HFFc6 (cell line): Measurements from ENCODE around the gene POTEB3. TPM values are rescaled to one million over a fixed set of nuclear protein-coding genes. Genes with fewer than 3 reads are reported as not detected.
"Not testable (repeated sequence)": the region's sequence is repeated elsewhere in the genome, so short reads cannot be mapped to it uniquely, and the experiment has no call there.

Source experiments
- DNase-seq: peaks from one replicate; pipeline ENCODE4 v3.0.0-alpha.2; 2018
- H3K27ac Mint-ChIP-seq: 2 replicates; pipeline ENCODE4 v1.8.0; 2020; ENCODE audit warnings: mild to moderate bottlenecking, mixed read lengths
- H3K27me3 Mint-ChIP-seq: 2 replicates; pipeline ENCODE4 v1.8.0; 2021; ENCODE audit warnings: mild to moderate bottlenecking, moderate library complexity, mixed read lengths; ENCODE audit not compliant: insufficient read depth
- H3K36me3 Mint-ChIP-seq: 2 replicates; pipeline ENCODE4 v1.8.0; 2021; ENCODE audit warnings: low read depth, mixed read lengths
- H3K4me1 Mint-ChIP-seq: 2 replicates; pipeline ENCODE4 v1.8.0; 2020; ENCODE audit warnings: low read depth, mixed read lengths
- H3K4me3 Mint-ChIP-seq: 2 replicates; pipeline ENCODE4 v1.8.0; 2020; ENCODE audit warnings: mild to moderate bottlenecking, moderate library complexity, mixed read lengths
- H3K9me3 Mint-ChIP-seq: 2 replicates; pipeline ENCODE4 v1.8.0; 2020; ENCODE audit warnings: mild to moderate bottlenecking, mixed read lengths
- long read RNA-seq: library from polyadenylated mRNA; unstranded; transcript quantifications from one replicate; pipeline ENCODE4 v2.0.0, GENCODE V29; 2019
- total RNA-seq, 6 experiments: library from RNA; stranded (reverse); fragmentation: NEBNext Ultra II Directional; extraction: Animal tissue kit (Norgen Biotek cat#: 25700); gene quantifications; 2 replicates in 1 of 6; 3 replicates in 5 of 6; pipeline ENCODE4 v1.2.3, GENCODE V29; 2021

Gene POTEB3
- not detected for total RNA-seq
- long read RNA-seq, result 0 reads

DNA sequence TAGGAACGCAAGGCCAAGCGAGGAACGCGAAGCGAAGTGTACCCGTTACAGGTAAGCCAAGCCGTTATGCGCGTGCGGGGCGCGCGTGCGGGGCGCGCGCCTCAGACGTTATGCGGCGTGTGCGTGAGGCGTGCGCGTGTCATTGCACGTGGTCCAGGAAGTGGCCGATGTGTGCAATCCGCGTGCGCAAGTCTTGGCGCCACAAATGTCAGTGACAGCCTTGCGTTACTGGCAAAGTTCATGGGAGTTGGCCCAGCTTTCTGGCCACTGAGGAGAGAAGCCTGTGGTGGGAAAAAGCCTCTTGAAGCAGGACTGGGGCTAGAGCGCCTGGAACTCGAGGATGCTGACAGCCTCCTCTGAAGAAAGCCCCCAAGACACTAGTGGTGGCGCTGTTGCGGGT is at the start of gene POTEB3:
Gene POTEB3, minus strand, starts transcription at position 101 of the 400 bp plus-strand sequence. CDS start 488 bp downstream, outside the sequence.
- H3K4me3 Mint-ChIP-seq, H3K4me1 Mint-ChIP-seq, DNase-seq, H3K27ac Mint-ChIP-seq, H3K36me3 Mint-ChIP-seq, H3K9me3 Mint-ChIP-seq, H3K27me3 Mint-ChIP-seq: not testable (repeated sequence)

- not testable (repeated sequence) for H3K4me3 Mint-ChIP-seq, H3K9me3 Mint-ChIP-seq, H3K4me1 Mint-ChIP-seq, H3K27ac Mint-ChIP-seq, H3K27me3 Mint-ChIP-seq, H3K36me3 Mint-ChIP-seq, DNase-seq
Observed at GRCh38 chr15:21453683-21454082, 13.4 kb upstream of the POTEB3 start.

- H3K9me3 Mint-ChIP-seq, H3K4me1 Mint-ChIP-seq, H3K36me3 Mint-ChIP-seq, H3K4me3 Mint-ChIP-seq, DNase-seq, H3K27ac Mint-ChIP-seq, H3K27me3 Mint-ChIP-seq: not testable (repeated sequence)
Observed at GRCh38 chr15:21451920-21452563, 11.7 kb upstream of the POTEB3 start.

GRCh38 chr15:21451487-21451886 is 11.2 kb upstream of the POTEB3 start:
- H3K27me3 Mint-ChIP-seq, H3K4me1 Mint-ChIP-seq, DNase-seq, H3K4me3 Mint-ChIP-seq, H3K27ac Mint-ChIP-seq, H3K36me3 Mint-ChIP-seq, H3K9me3 Mint-ChIP-seq: not testable (repeated sequence)

- not testable (repeated sequence) for H3K27me3 Mint-ChIP-seq, H3K4me1 Mint-ChIP-seq, H3K4me3 Mint-ChIP-seq, H3K36me3 Mint-ChIP-seq, DNase-seq, H3K9me3 Mint-ChIP-seq, H3K27ac Mint-ChIP-seq
Observed at GRCh38 chr15:21407366-21407765, 32.9 kb downstream of the POTEB3 start.

- not testable (repeated sequence) for H3K9me3 Mint-ChIP-seq, DNase-seq, H3K27me3 Mint-ChIP-seq, H3K4me1 Mint-ChIP-seq, H3K36me3 Mint-ChIP-seq, H3K27ac Mint-ChIP-seq, H3K4me3 Mint-ChIP-seq
Observed at GRCh38 chr15:21401531-21401930, 38.8 kb downstream of the POTEB3 start.

GRCh38 chr15:21399111-21399510 is 41.2 kb downstream of the POTEB3 start:
- not testable (repeated sequence) for H3K27me3 Mint-ChIP-seq, H3K27ac Mint-ChIP-seq, H3K9me3 Mint-ChIP-seq, H3K4me1 Mint-ChIP-seq, H3K4me3 Mint-ChIP-seq, H3K36me3 Mint-ChIP-seq, DNase-seq

- not testable (repeated sequence) for H3K4me3 Mint-ChIP-seq, H3K36me3 Mint-ChIP-seq, H3K4me1 Mint-ChIP-seq, H3K27ac Mint-ChIP-seq, H3K27me3 Mint-ChIP-seq, DNase-seq, H3K9me3 Mint-ChIP-seq
Observed at GRCh38 chr15:21398511-21398910, 41.8 kb downstream of the POTEB3 start.

DNA sequence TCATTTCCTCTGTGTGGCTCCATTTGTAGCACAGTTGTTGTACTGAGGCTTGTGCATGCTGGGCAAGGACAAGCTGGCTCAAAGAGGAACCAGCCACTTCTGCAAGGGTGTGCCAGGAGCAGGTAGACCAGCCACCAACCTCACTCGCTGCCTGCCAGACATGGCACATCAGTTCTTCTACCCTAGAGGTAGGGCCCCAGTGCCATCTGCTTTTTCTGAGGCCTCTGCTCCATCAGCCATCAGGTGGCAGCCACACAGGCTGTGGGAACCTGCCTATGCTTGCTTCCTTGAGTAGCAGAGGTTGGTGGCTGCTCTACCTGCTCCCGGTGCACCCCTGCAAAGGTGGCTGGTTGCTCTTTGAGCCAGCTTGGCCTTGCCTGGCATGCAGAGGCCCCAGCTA is 42.6 kb downstream of the POTEB3 start:
- H3K9me3 Mint-ChIP-seq, H3K27ac Mint-ChIP-seq, H3K4me1 Mint-ChIP-seq, H3K4me3 Mint-ChIP-seq, DNase-seq, H3K36me3 Mint-ChIP-seq, H3K27me3 Mint-ChIP-seq: not testable (repeated sequence)

GRCh38 chr15:21397186-21397585 is 43.1 kb downstream of the POTEB3 start:
- not testable (repeated sequence) for H3K36me3 Mint-ChIP-seq, DNase-seq, H3K9me3 Mint-ChIP-seq, H3K27me3 Mint-ChIP-seq, H3K27ac Mint-ChIP-seq, H3K4me3 Mint-ChIP-seq, H3K4me1 Mint-ChIP-seq

GRCh38 chr15:21385961-21386360 is 54.3 kb downstream of the POTEB3 start:
- not testable (repeated sequence) for H3K36me3 Mint-ChIP-seq, H3K4me1 Mint-ChIP-seq, H3K4me3 Mint-ChIP-seq, DNase-seq, H3K27ac Mint-ChIP-seq, H3K9me3 Mint-ChIP-seq, H3K27me3 Mint-ChIP-seq

GRCh38 chr15:21383866-21384485 is 56.3 kb downstream of the POTEB3 start:
- not testable (repeated sequence) for H3K4me1 Mint-ChIP-seq, H3K9me3 Mint-ChIP-seq, H3K36me3 Mint-ChIP-seq, H3K4me3 Mint-ChIP-seq, DNase-seq, H3K27me3 Mint-ChIP-seq, H3K27ac Mint-ChIP-seq

- H3K27ac Mint-ChIP-seq, DNase-seq, H3K36me3 Mint-ChIP-seq, H3K4me1 Mint-ChIP-seq, H3K4me3 Mint-ChIP-seq, H3K27me3 Mint-ChIP-seq, H3K9me3 Mint-ChIP-seq: not testable (repeated sequence)
Observed at GRCh38 chr15:21373682-21374081, 66.6 kb downstream of the POTEB3 start.

- not testable (repeated sequence) for H3K4me1 Mint-ChIP-seq, H3K27me3 Mint-ChIP-seq, H3K36me3 Mint-ChIP-seq, H3K4me3 Mint-ChIP-seq, H3K27ac Mint-ChIP-seq, DNase-seq, H3K9me3 Mint-ChIP-seq
Observed at GRCh38 chr15:21369177-21369576, 71.1 kb downstream of the POTEB3 start.
